H1 (cell line): ENCODE results near the gene RFLNA. TPM values are rescaled to one million over a fixed set of nuclear protein-coding genes. Genes with fewer than 3 reads are reported as not detected.

ENCODE experiments used
- BACH1 ChIP-seq: IDR thresholded peaks from 2 replicates; pipeline ENCODE4 v1.6.1; 2012; ENCODE audit warnings: low read length, improper control_type of control experiment
- BCL11A ChIP-seq, 2 experiments: IDR thresholded peaks; one replicate each; pipeline ENCODE4 v1.6.1; 2011; ENCODE audit warnings: low read depth in 2 of 2, low read length in 2 of 2, mild to moderate bottlenecking in 2 of 2
- CBX8 ChIP-seq: fragments of 300-800, 300-1000 bp; sonication (generic); IDR thresholded peaks from 2 replicates; pipeline ENCODE4 v1.7.1; 2016; ENCODE audit warnings: low read depth, low read length, borderline replicate concordance
- CHD7 ChIP-seq: fragments of 300-600 bp; sonication (generic); IDR thresholded peaks from 2 replicates; pipeline ENCODE4 v1.7.1; 2012; ENCODE audit warnings: low read length, moderate library complexity, mild to moderate bottlenecking, inconsistent platforms; ENCODE audit not compliant: insufficient replicate concordance
- KDM4A ChIP-seq: IDR thresholded peaks from one replicate; pipeline ENCODE4 v1.7.1; 2012; ENCODE audit warnings: low read depth, mild to moderate bottlenecking, moderate library complexity, low read length, inconsistent platforms; ENCODE audit not compliant: severe bottlenecking
- NANOG ChIP-seq: IDR thresholded peaks from 2 replicates; pipeline ENCODE4 v1.6.1; 2011; ENCODE audit warnings: low read length, low read depth, mild to moderate bottlenecking, inconsistent platforms; ENCODE audit not compliant: insufficient read depth, poor library complexity, severe bottlenecking
- RXRA ChIP-seq: IDR thresholded peaks from 2 replicates; pipeline ENCODE4 v1.6.1; 2011; ENCODE audit warnings: low read depth, mild to moderate bottlenecking, low read length, moderate library complexity; ENCODE audit not compliant: insufficient read depth
- SAP30 ChIP-seq: fragments of 300-600 bp; sonication (generic); IDR thresholded peaks from 2 replicates; pipeline ENCODE4 v1.7.1; 2012; ENCODE audit warnings: low read length, moderate library complexity, mild to moderate bottlenecking, inconsistent platforms; ENCODE audit not compliant: insufficient read depth, insufficient replicate concordance
- SP1 ChIP-seq: IDR thresholded peaks from 2 replicates; pipeline ENCODE4 v1.6.1; 2011; ENCODE audit warnings: low read depth, low read length
- TAF7 ChIP-seq: optimal IDR thresholded peaks from 2 replicates; pipeline ENCODE3; 2011; ENCODE audit warnings: low read depth, mild to moderate bottlenecking, inconsistent platforms, low read length, moderate library complexity, borderline replicate concordance
- TEAD4 ChIP-seq: IDR thresholded peaks from 2 replicates; pipeline ENCODE4 v1.6.1; 2012; ENCODE audit warnings: low read depth, low read length, inconsistent platforms, mixed read lengths
- polyA plus RNA-seq, 7 experiments: library from polyadenylated mRNA; depleted of rRNA in 3 of 7; stranded (reverse) in 5 of 7; unstranded in 2 of 7; fragments of >200 nt in 5 of 7; fragments of 200-250 nt in 2 of 7; gene quantifications; 1 replicate in 5 of 7; 2 replicates in 1 of 7; 4 replicates in 1 of 7; pipeline versions ENCODE4 v1.2.1 to v1.2.3, GENCODE V29; 2011 to 2013; ENCODE audit warnings: missing spikeins in 2 of 7, mixed read lengths in 2 of 7
- total RNA-seq: library from RNA; stranded (reverse); fragmentation: NEBNext Ultra II Directional; extraction: Animal tissue kit (Norgen Biotek cat#: 25700); gene quantifications from 2 replicates; pipeline ENCODE4 v1.2.1, GENCODE V29; 2021

The RFLNA gene
- total and polyA plus RNA-seq, 2 of the 8 experiments (the other 6 are each of a cell fraction or from before 2014, with no cell fraction given): 6.4 to 6.6 TPM

- TF ChIP-seq CHD7 (no peak), TAF7 (no peak), RXRA (no peak), SP1 (no peak), SAP30 (no peak), CBX8 (no peak), BCL11A (IDR thresholded peaks at IDR 0.05; ENCODE audit: low read depth in 2 of 2, low read length in 2 of 2) (no peak), TEAD4 (no peak), NANOG (no peak), KDM4A (peak; percentile 47), BACH1 (no peak)
These were observed 652 bp downstream of the RFLNA start (continued) for GRCh38 chr12:124295431-124296058.
